ENCODE data around the gene HOXD9. TPM values are rescaled to one million over a fixed set of nuclear protein-coding genes. Genes with fewer than 3 reads are reported as not detected.

Gene HOXD9
- total RNA-seq, 1 experiment from 2014 or later, result not detected

GRCh38 chr2:176098366-176099158 is 24.0 kb upstream of the HOXD9 start:
- Mint-ChIP-seq H3K4me3 (peak overlapping the region; percentile 65), H3K27me3 (ENCODE audit: low read depth) (peaks cover 99% of the 10 kb centered on the region), H3K36me3 (no peaks in the 10 kb centered on the region), H3K27ac (no peak overlapping the region), H3K9me3 (no peaks in the 10 kb centered on the region), H3K4me1 (peaks cover 62% of the 10 kb centered on the region)
- TF ChIP-seq ZNF423 (CRISPR knock-in tag; IDR thresholded peaks at IDR 0.05) (peak; percentile 60; the same call in 1 of the 2 replicates), ZNF219 (CRISPR knock-in tag; IDR thresholded peaks at IDR 0.05; ENCODE audit: borderline replicate concordance) (no peak)
- DNase-seq (ENCODE audit: low spot score), result peak; percentile 49
- peak; percentile 1 for ATAC-seq
- ChIA-PET POLR2A (interaction anchor here (0.6 kb wide), 2 partner anchors 14 to 34 kb away, joined by 4 to 7 read pairs; no protein-coding TSS in a partner anchor), CTCF (interaction anchor here (0.8 to 4.2 kb wide), 20 partner anchors 8 to 895 kb away, joined by 3 to 56 read pairs (median 6); partner anchors contain the start of genes HOXD11 and LNPK)

DNA sequence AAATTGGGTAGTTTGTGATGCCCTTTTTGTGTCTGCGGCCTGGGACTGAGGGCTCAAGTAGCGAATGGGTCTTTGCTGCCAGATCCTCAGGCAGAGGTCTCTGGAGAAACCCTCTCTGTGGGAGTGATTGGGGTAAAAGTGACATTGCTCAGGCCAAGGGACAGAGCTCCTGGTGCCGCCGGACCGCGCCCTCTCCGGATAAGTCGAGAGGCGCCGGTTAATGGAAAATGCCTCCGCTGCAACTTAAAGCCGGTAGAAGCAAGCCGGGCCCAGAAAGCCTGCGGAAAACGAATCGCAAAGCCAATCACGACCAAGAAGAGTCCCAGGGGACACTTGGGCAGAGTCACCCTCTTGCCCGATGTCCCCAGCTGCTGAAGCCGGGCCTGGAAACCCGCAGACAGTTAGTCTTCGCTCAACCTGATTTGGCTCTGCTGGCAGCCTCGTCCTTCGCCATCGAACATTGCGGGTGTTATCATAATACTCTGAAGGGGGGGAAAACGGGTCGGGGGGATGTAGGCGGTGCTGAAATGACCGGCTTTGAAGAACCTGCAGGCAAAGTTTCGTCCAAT is 23.3 kb upstream of the HOXD9 start:
- TF ChIP-seq SMAD3 (CRISPR knock-in tag; IDR thresholded peaks at IDR 0.05; ENCODE audit: borderline replicate concordance) (no peak), FOXK1 (CRISPR knock-in tag; IDR thresholded peaks at IDR 0.05) (no peak), ZBTB21 (CRISPR knock-in tag; IDR thresholded peaks at IDR 0.05; ENCODE audit: borderline replicate concordance) (no peak), GRHL2 (CRISPR knock-in tag; IDR thresholded peaks at IDR 0.05; ENCODE audit: insufficient replicate concordance, severe bottlenecking) (no peak), ATF1 (CRISPR knock-in tag; IDR thresholded peaks at IDR 0.05) (no peak), JUN (CRISPR knock-in tag; IDR thresholded peaks at IDR 0.05) (no peak), EMX1 (CRISPR knock-in tag; IDR thresholded peaks at IDR 0.05) (no peak), TEAD4 (CRISPR knock-in tag; IDR thresholded peaks at IDR 0.05) (no peak), RORB (CRISPR knock-in tag; IDR thresholded peaks at IDR 0.05) (no peak), JAZF1 (CRISPR knock-in tag; IDR thresholded peaks at IDR 0.05) (no peak), ZNF281 (CRISPR knock-in tag; IDR thresholded peaks at IDR 0.05) (no peak)
- TF ChIP-seq, protein P1, sequence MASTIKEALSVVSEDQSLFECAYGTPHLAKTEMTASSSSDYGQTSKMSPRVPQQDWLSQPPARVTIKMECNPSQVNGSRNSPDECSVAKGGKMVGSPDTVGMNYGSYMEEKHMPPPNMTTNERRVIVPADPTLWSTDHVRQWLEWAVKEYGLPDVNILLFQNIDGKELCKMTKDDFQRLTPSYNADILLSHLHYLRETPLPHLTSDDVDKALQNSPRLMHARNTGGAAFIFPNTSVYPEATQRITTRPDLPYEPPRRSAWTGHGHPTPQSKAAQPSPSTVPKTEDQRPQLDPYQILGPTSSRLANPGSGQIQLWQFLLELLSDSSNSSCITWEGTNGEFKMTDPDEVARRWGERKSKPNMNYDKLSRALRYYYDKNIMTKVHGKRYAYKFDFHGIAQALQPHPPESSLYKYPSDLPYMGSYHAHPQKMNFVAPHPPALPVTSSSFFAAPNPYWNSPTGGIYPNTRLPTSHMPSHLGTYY (CRISPR knock-in tag; IDR thresholded peaks at IDR 0.05), result no peak
- TF ChIP-seq, protein P2, sequence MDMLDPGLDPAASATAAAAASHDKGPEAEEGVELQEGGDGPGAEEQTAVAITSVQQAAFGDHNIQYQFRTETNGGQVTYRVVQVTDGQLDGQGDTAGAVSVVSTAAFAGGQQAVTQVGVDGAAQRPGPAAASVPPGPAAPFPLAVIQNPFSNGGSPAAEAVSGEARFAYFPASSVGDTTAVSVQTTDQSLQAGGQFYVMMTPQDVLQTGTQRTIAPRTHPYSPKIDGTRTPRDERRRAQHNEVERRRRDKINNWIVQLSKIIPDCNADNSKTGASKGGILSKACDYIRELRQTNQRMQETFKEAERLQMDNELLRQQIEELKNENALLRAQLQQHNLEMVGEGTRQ (CRISPR knock-in tag; IDR thresholded peaks at IDR 0.05), result no peak
- TF ChIP-seq, protein P3, sequence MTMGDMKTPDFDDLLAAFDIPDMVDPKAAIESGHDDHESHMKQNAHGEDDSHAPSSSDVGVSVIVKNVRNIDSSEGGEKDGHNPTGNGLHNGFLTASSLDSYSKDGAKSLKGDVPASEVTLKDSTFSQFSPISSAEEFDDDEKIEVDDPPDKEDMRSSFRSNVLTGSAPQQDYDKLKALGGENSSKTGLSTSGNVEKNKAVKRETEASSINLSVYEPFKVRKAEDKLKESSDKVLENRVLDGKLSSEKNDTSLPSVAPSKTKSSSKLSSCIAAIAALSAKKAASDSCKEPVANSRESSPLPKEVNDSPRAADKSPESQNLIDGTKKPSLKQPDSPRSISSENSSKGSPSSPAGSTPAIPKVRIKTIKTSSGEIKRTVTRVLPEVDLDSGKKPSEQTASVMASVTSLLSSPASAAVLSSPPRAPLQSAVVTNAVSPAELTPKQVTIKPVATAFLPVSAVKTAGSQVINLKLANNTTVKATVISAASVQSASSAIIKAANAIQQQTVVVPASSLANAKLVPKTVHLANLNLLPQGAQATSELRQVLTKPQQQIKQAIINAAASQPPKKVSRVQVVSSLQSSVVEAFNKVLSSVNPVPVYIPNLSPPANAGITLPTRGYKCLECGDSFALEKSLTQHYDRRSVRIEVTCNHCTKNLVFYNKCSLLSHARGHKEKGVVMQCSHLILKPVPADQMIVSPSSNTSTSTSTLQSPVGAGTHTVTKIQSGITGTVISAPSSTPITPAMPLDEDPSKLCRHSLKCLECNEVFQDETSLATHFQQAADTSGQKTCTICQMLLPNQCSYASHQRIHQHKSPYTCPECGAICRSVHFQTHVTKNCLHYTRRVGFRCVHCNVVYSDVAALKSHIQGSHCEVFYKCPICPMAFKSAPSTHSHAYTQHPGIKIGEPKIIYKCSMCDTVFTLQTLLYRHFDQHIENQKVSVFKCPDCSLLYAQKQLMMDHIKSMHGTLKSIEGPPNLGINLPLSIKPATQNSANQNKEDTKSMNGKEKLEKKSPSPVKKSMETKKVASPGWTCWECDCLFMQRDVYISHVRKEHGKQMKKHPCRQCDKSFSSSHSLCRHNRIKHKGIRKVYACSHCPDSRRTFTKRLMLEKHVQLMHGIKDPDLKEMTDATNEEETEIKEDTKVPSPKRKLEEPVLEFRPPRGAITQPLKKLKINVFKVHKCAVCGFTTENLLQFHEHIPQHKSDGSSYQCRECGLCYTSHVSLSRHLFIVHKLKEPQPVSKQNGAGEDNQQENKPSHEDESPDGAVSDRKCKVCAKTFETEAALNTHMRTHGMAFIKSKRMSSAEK (CRISPR knock-in tag; IDR thresholded peaks at IDR 0.05; ENCODE audit: borderline replicate concordance), result no peak
- ChIA-PET POLR2A (interaction anchor here (0.6 kb wide), 1 partner anchor 35 kb away, joined by 7 read pairs; no protein-coding TSS in a partner anchor), CTCF (interaction anchor here (2.7 to 4.2 kb wide), 4 partner anchors 11 to 409 kb away, joined by 11 to 56 read pairs (median 22); no protein-coding TSS in a partner anchor)
- no peak for ATAC-seq
- Mint-ChIP-seq H3K27ac (no peak overlapping the region), H3K4me1 (peaks cover 62% of the 10 kb centered on the region), H3K27me3 (ENCODE audit: low read depth) (peaks cover 99% of the 10 kb centered on the region), H3K9me3 (no peaks in the 10 kb centered on the region), H3K4me3 (peak overlapping the region; percentile 65), H3K36me3 (no peaks in the 10 kb centered on the region)
- peak; percentile 18 for DNase-seq (ENCODE audit: low spot score)

Measured in WTC11 (cell line).